ENCODE data around the gene CBY1.

GRCh38 chr22:38707984-38708383, 51.5 kb downstream of the CBY1 start:
- TF ChIP-seq CTCF (IDR thresholded peaks at IDR 0.05), result no peak
- TF ChIP-seq POLR2A (IDR thresholded peaks at IDR 0.05), result no peak
- no peak for TF ChIP-seq EP300 (IDR thresholded peaks at IDR 0.05)
- no peak for TF ChIP-seq POLR2AphosphoS5 (IDR thresholded peaks at IDR 0.05)
